Inferior parietal cortex (tissue), 1 donor: ENCODE data around the gene JAM3.
"Not testable (repeated sequence)": the region's sequence is repeated elsewhere in the genome, so short reads cannot be mapped to it uniquely, and the experiment has no call there.

Experiments used
- DNase-seq: peaks from one replicate; pipeline ENCODE4 v3.0.0-alpha.2; 2016; ENCODE audit errors: extremely low spot score

JAM3 gene

GRCh38 chr11:134062265-134063123, 6.4 kb upstream of the JAM3 start:
- no peak for DNase-seq

- no peak for DNase-seq
These were observed 5.8 kb upstream of the JAM3 start for GRCh38 chr11:134063124-134063495.

- DNase-seq: no peak
These were observed 4.7 kb upstream of the JAM3 start for GRCh38 chr11:134063991-134064747.

GRCh38 chr11:134065381-134065780, 3.5 kb upstream of the JAM3 start:
- no peak for DNase-seq

GRCh38 chr11:134066943-134067885, 1.7 kb upstream of the JAM3 start:
- DNase-seq: no peak

- DNase-seq: peak; percentile 65
These were observed 812 bp downstream of the JAM3 start for GRCh38 chr11:134069426-134070341.

GRCh38 chr11:134070342-134070845, 1.5 kb downstream of the JAM3 start:
- DNase-seq: peak; percentile 79

- DNase-seq: no peak
These were observed 2.4 kb downstream of the JAM3 start for GRCh38 chr11:134071306-134071705.

- no peak for DNase-seq
These were observed 3.0 kb downstream of the JAM3 start for GRCh38 chr11:134071766-134072402.

GRCh38 chr11:134072844-134073243, 4.0 kb downstream of the JAM3 start:
- no peak for DNase-seq

- no peak for DNase-seq
These were observed 5.5 kb downstream of the JAM3 start for GRCh38 chr11:134074346-134074745.

GRCh38 chr11:134074766-134075165, 5.9 kb downstream of the JAM3 start:
- DNase-seq: no peak

GRCh38 chr11:134079317-134079716, 10.4 kb downstream of the JAM3 start:
- no peak for DNase-seq

- not testable (repeated sequence) for DNase-seq
These were observed 12.4 kb downstream of the JAM3 start for GRCh38 chr11:134081258-134081657.

GRCh38 chr11:134082990-134083389, 14.1 kb downstream of the JAM3 start:
- DNase-seq: no peak

GRCh38 chr11:134086376-134086775, 17.5 kb downstream of the JAM3 start:
- no peak for DNase-seq

GRCh38 chr11:134092006-134092405, 23.1 kb downstream of the JAM3 start:
- not testable (repeated sequence) for DNase-seq

- DNase-seq: no peak
These were observed 28.3 kb downstream of the JAM3 start for GRCh38 chr11:134097166-134097565.

GRCh38 chr11:134098566-134099184, 29.8 kb downstream of the JAM3 start:
- no peak for DNase-seq

- DNase-seq: peak; percentile 54
These were observed 31.3 kb downstream of the JAM3 start for GRCh38 chr11:134100171-134100570.
